WTC11 (cell line): Measurements from ENCODE around the gene FGFR4. TPM values are rescaled to one million over a fixed set of nuclear protein-coding genes. Genes with fewer than 3 reads are reported as not detected.

Experiments used
- AFF4 ChIP-seq: sonication (generic); formaldehyde crosslinking; IDR thresholded peaks from 2 replicates; pipeline ENCODE4 v1.8.1; 2023; ENCODE audit warnings: mild to moderate bottlenecking, missing genetic modification reagents, borderline replicate concordance
- ATF2 ChIP-seq: sonication (generic); formaldehyde crosslinking; IDR thresholded peaks from 2 replicates; pipeline ENCODE4 v1.8.1; 2022; ENCODE audit warnings: low read depth, missing genetic modification reagents, borderline replicate concordance
- CREB1 ChIP-seq: sonication (generic); formaldehyde crosslinking; IDR thresholded peaks from 2 replicates; pipeline ENCODE4 v1.8.0; 2023; ENCODE audit warnings: mild to moderate bottlenecking, missing genetic modification reagents
- E2F1 ChIP-seq: sonication (generic); formaldehyde crosslinking; IDR thresholded peaks from 2 replicates; pipeline ENCODE4 v1.8.0; 2022; ENCODE audit warnings: mild to moderate bottlenecking, missing genetic modification reagents
- E2F5 ChIP-seq: sonication (generic); formaldehyde crosslinking; IDR thresholded peaks from 2 replicates; pipeline ENCODE4 v1.8.1; 2022; ENCODE audit warnings: mild to moderate bottlenecking, moderate library complexity, missing genetic modification reagents
- FOXJ3 ChIP-seq: sonication (generic); formaldehyde crosslinking; IDR thresholded peaks from 2 replicates; pipeline ENCODE4 v1.9.0; 2021; ENCODE audit warnings: missing genetic modification reagents, mild to moderate bottlenecking, borderline replicate concordance
- FOXP4 ChIP-seq: sonication (generic); formaldehyde crosslinking; IDR thresholded peaks from 2 replicates; pipeline ENCODE4 v1.8.0; 2022; ENCODE audit warnings: mild to moderate bottlenecking, missing genetic modification reagents
- GRHL2 ChIP-seq: fragments of 250-450 bp; sonication (Bioruptor Pico); IDR thresholded peaks from 2 replicates; pipeline ENCODE4 v1.8.0; 2022; ENCODE audit warnings: mild to moderate bottlenecking, moderate library complexity; ENCODE audit not compliant: insufficient replicate concordance, severe bottlenecking
- IRF1 ChIP-seq: sonication (generic); formaldehyde crosslinking; IDR thresholded peaks from 2 replicates; pipeline ENCODE4 v1.8.0; 2023; ENCODE audit warnings: missing genetic modification reagents
- MXD4 ChIP-seq: fragments of 250-450 bp; sonication (Bioruptor Pico); IDR thresholded peaks from 2 replicates; pipeline ENCODE4 v1.8.0; 2021; ENCODE audit warnings: mild to moderate bottlenecking, moderate library complexity, borderline replicate concordance
- NFATC4 ChIP-seq: fragments of 250-450 bp; sonication (Bioruptor Pico); IDR thresholded peaks from 2 replicates; pipeline ENCODE4 v1.9.0; 2021; ENCODE audit warnings: mild to moderate bottlenecking
- NR1H2 ChIP-seq: sonication (generic); formaldehyde crosslinking; IDR thresholded peaks from 2 replicates; pipeline ENCODE4 v1.9.0; 2021; ENCODE audit warnings: mild to moderate bottlenecking, moderate library complexity, missing genetic modification reagents
- NR2C2 ChIP-seq: sonication (generic); formaldehyde crosslinking; IDR thresholded peaks from 2 replicates; pipeline ENCODE4 v1.8.0; 2022; ENCODE audit warnings: mild to moderate bottlenecking, missing genetic modification reagents
- NR3C1 ChIP-seq: sonication (generic); formaldehyde crosslinking; conservative IDR thresholded peaks from 2 replicates; pipeline ENCODE4 v1.8.1; 2023; ENCODE audit warnings: low read depth, mild to moderate bottlenecking, missing genetic modification reagents
- PRDM15 ChIP-seq: sonication (generic); formaldehyde crosslinking; IDR thresholded peaks from 2 replicates; pipeline ENCODE4 v1.8.0; 2022; ENCODE audit warnings: missing genetic modification reagents
- RELA ChIP-seq: sonication (generic); formaldehyde crosslinking; IDR thresholded peaks from 2 replicates; pipeline ENCODE4 v1.8.1; 2022; ENCODE audit warnings: missing genetic modification reagents, mild to moderate bottlenecking, borderline replicate concordance
- RORB ChIP-seq: fragments of 250-450 bp; sonication (Bioruptor Pico); IDR thresholded peaks from 2 replicates; pipeline ENCODE4 v1.9.0; 2021; ENCODE audit warnings: mild to moderate bottlenecking
- SP1 ChIP-seq: sonication (generic); formaldehyde crosslinking; conservative IDR thresholded peaks from 2 replicates; pipeline ENCODE4 v1.8.1; 2022; ENCODE audit warnings: missing genetic modification reagents
- TCF7 ChIP-seq: sonication (generic); formaldehyde crosslinking; IDR thresholded peaks from 2 replicates; pipeline ENCODE4 v1.8.0; 2022; ENCODE audit warnings: mild to moderate bottlenecking, low read depth, missing genetic modification reagents, moderate library complexity
- ZNF138 ChIP-seq: sonication (generic); formaldehyde crosslinking; conservative IDR thresholded peaks from 2 replicates; pipeline ENCODE4 v1.8.1; 2022; ENCODE audit warnings: mild to moderate bottlenecking, moderate library complexity, missing genetic modification reagents
- ZNF263 ChIP-seq: sonication (generic); formaldehyde crosslinking; IDR thresholded peaks from 2 replicates; pipeline ENCODE4 v1.8.1; 2022; ENCODE audit warnings: low read depth, mild to moderate bottlenecking, moderate library complexity, missing genetic modification reagents
- ZNF671 ChIP-seq: fragments of 250-450 bp; sonication (Bioruptor Pico); IDR thresholded peaks from 2 replicates; pipeline ENCODE4 v1.8.0; 2021; ENCODE audit warnings: mild to moderate bottlenecking
- ZSCAN18 ChIP-seq: fragments of 250-450 bp; sonication (Bioruptor Pico); IDR thresholded peaks from 2 replicates; pipeline ENCODE4 v2.1.2; 2022; ENCODE audit warnings: mild to moderate bottlenecking, moderate library complexity
- total RNA-seq: library from RNA; stranded (reverse); gene quantifications from 3 replicates; pipeline ENCODE4 v1.2.3, GENCODE V29; 2021

Gene FGFR4
- total RNA-seq, 1 experiment from 2014 or later, result 108 TPM

- TF ChIP-seq AFF4 (CRISPR knock-in tag) (no peak), PRDM15 (no peak), RELA (no peak), NR1H2 (CRISPR knock-in tag) (no peak), E2F5 (CRISPR knock-in tag) (no peak), NR2C2 (CRISPR knock-in tag) (no peak), ZSCAN18 (CRISPR knock-in tag) (peak; percentile 74; the same call in 1 of the 2 replicates), NR3C1 (CRISPR knock-in tag) (no peak), ZNF138 (no peak), MXD4 (no peak; the same call in 1 of the 2 replicates), IRF1 (CRISPR knock-in tag) (0 out of 2 replicates have a peak, but pooled peaks have one; percentile 39), ZNF263 (CRISPR knock-in tag) (no peak), SP1 (CRISPR knock-in tag) (peak; percentile 68), ZNF671 (no peak; the same call in 1 of the 2 replicates), NFATC4 (peak; percentile 38; the same call in 1 of the 2 replicates), GRHL2 (no peak), FOXJ3 (CRISPR knock-in tag) (no peak), CREB1 (CRISPR knock-in tag) (no peak), E2F1 (CRISPR knock-in tag) (no peak), ATF2 (CRISPR knock-in tag) (no peak), RORB (CRISPR knock-in tag) (no peak), FOXP4 (CRISPR knock-in tag) (no peak), TCF7 (CRISPR knock-in tag) (peak; percentile 52; the same call in 1 of the 2 replicates)
Measured at GRCh38 chr5:177133096-177133852, 46.6 kb downstream of the FGFR4 start, which contains the start of gene NSD1 (continued).
